CD4-positive, CD25-positive, alpha-beta regulatory T cell (primary cell): ENCODE results near the gene PAK1. TPM values are rescaled to one million over a fixed set of nuclear protein-coding genes. Genes with fewer than 3 reads are reported as not detected.

Experiments used
- ATAC-seq, 2 donors: fragments of 150-1000 bp; cut with Tn5 transposase; one replicate each; pipeline ENCODE4 v1.10.0; 2021; ENCODE audit warnings: low read depth in 2 of 2, moderate number of reproducible peaks in 2 of 2, moderate library complexity in 1 of 2
- DNase-seq, 3 donors: peaks; one replicate each; pipeline versions ENCODE4 v3.0.0 to v3.0.0-alpha.2; 2012 to 2022; ENCODE audit warnings: mixed read lengths in 1 of 3
- H3K27ac ChIP-seq: one replicate; pipeline ENCODE4 v1.7.0; 2013; ENCODE audit warnings: mild to moderate bottlenecking, low read length; ENCODE audit not compliant: insufficient read depth, poor library complexity, severe bottlenecking
- H3K27me3 ChIP-seq: one replicate; pipeline ENCODE4 v1.7.0; 2013; ENCODE audit warnings: low read length; ENCODE audit not compliant: control insufficient read depth, insufficient read depth
- H3K36me3 ChIP-seq: one replicate; pipeline ENCODE4 v1.7.0; 2013; ENCODE audit warnings: mild to moderate bottlenecking, low read length, moderate library complexity; ENCODE audit not compliant: control insufficient read depth, insufficient read depth
- H3K4me1 ChIP-seq: 2 replicates; pipeline ENCODE4 v1.7.0; 2013; ENCODE audit warnings: mild to moderate bottlenecking, low read length; ENCODE audit not compliant: insufficient read depth, control insufficient read depth, poor library complexity, severe bottlenecking
- H3K4me3 ChIP-seq: one replicate; pipeline ENCODE4 v1.7.0; 2013; ENCODE audit warnings: low read depth, mild to moderate bottlenecking, low read length, moderate library complexity
- H3K9me3 ChIP-seq, 2 experiments: 1 replicate in 1 of 2; 2 replicates in 1 of 2; pipeline ENCODE4 v1.7.0; 2013; ENCODE audit warnings: low read length in 2 of 2, mild to moderate bottlenecking in 1 of 2, moderate library complexity in 1 of 2; ENCODE audit not compliant: control insufficient read depth in 2 of 2
- H3K27ac Mint-ChIP-seq, 3 donors: one replicate each; pipeline ENCODE4 v1.8.0; 2020 to 2022; ENCODE audit warnings: mild to moderate bottlenecking in 3 of 3, mixed read lengths in 3 of 3, moderate library complexity in 2 of 3
- H3K27me3 Mint-ChIP-seq: one replicate; pipeline ENCODE4 v1.8.0; 2022; ENCODE audit warnings: mild to moderate bottlenecking, mixed read lengths
- H3K36me3 Mint-ChIP-seq: one replicate; pipeline ENCODE4 v1.8.0; 2020; ENCODE audit warnings: mixed read lengths
- H3K4me1 Mint-ChIP-seq, 4 donors: one replicate each; pipeline ENCODE4 v1.8.0; 2020 to 2022; ENCODE audit warnings: mixed read lengths in 4 of 4, mild to moderate bottlenecking in 1 of 4
- H3K4me3 Mint-ChIP-seq, 4 donors: one replicate each; pipeline ENCODE4 v1.8.0; 2020 to 2022; ENCODE audit warnings: mild to moderate bottlenecking in 4 of 4, mixed read lengths in 4 of 4, moderate library complexity in 3 of 4
- H3K9me3 Mint-ChIP-seq, 7 donors: one replicate each; pipeline ENCODE4 v1.8.0; 2020 to 2022; ENCODE audit warnings: mixed read lengths in 7 of 7, mild to moderate bottlenecking in 3 of 7, moderate library complexity in 2 of 7
- polyA plus RNA-seq, 4 donors: library from polyadenylated mRNA; unstranded; fragments of 300-500 nt; fragmentation: Illumina TruSeq; gene quantifications; one replicate each; pipeline ENCODE4 v1.2.3, GENCODE V29; 2021
- total RNA-seq: library from RNA; stranded (reverse); gene quantifications from one replicate; pipeline ENCODE4 v1.2.3, GENCODE V29; 2022

Gene PAK1
- total and polyA plus RNA-seq, 5 donors from 2014 or later = 8.0 to 15.3 (median 13.8) TPM

GRCh38 chr11:77278595-77279506 is 195.0 kb downstream of the PAK1 start:
- no peak overlapping the region for H3K27ac ChIP-seq
- no peak overlapping the region for H3K27ac Mint-ChIP-seq
- no peaks in the 10 kb centered on the region for H3K4me1 Mint-ChIP-seq
- no peaks in the 10 kb centered on the region for H3K36me3 ChIP-seq
- no peaks in the 10 kb centered on the region for H3K36me3 Mint-ChIP-seq
- peaks cover 9% of the 10 kb centered on the region for H3K27me3 ChIP-seq
- peaks cover 31% of the 10 kb centered on the region for H3K27me3 Mint-ChIP-seq
- ATAC-seq (no peak), DNase-seq (no peak)
- no peak overlapping the region for H3K4me3 ChIP-seq
- H3K9me3 ChIP-seq = no peaks in the 10 kb centered on the region
- H3K4me1 ChIP-seq = no peaks in the 10 kb centered on the region
- no peak overlapping the region for H3K4me3 Mint-ChIP-seq
- H3K9me3 Mint-ChIP-seq = no peaks in the 10 kb centered on the region

GRCh38 chr11:77276271-77276670 is 197.6 kb downstream of the PAK1 start:
- H3K27ac Mint-ChIP-seq = no peak overlapping the region
- no peak overlapping the region for H3K27ac ChIP-seq
- no peaks in the 10 kb centered on the region for H3K36me3 ChIP-seq
- H3K36me3 Mint-ChIP-seq = no peaks in the 10 kb centered on the region
- peaks cover 9% of the 10 kb centered on the region for H3K27me3 ChIP-seq
- DNase-seq (no peak), ATAC-seq (no peak)
- no peaks in the 10 kb centered on the region for H3K9me3 ChIP-seq
- H3K4me3 Mint-ChIP-seq = no peak overlapping the region
- no peaks in the 10 kb centered on the region for H3K4me1 ChIP-seq
- H3K4me1 Mint-ChIP-seq = no peaks in the 10 kb centered on the region
- H3K27me3 Mint-ChIP-seq = peaks cover 30% of the 10 kb centered on the region
- no peak overlapping the region for H3K4me3 ChIP-seq
- no peaks in the 10 kb centered on the region for H3K9me3 Mint-ChIP-seq

Other genes with a start within 250 kb of the PAK1 start
- gene GDPD4, start 172.4 kb downstream of the PAK1 start, total RNA-seq = not detected
- not detected for gene GDPD4, start 172.4 kb downstream of the PAK1 start, polyA plus RNA-seq
- gene AQP11, start 115.9 kb upstream of the PAK1 start, total RNA-seq = not detected
- gene AQP11, start 115.9 kb upstream of the PAK1 start, polyA plus RNA-seq = 1 to 10 TPM in 1 of 4 donors, under 1 TPM in 3; 0.32 to 1.1 (median 0.47) TPM
- 66.9 TPM for gene CLNS1A, start 163.7 kb upstream of the PAK1 start, total RNA-seq
- gene CLNS1A, start 163.7 kb upstream of the PAK1 start, polyA plus RNA-seq = 100 to 1,000 TPM in 3 of 4 donors, 10 to 100 TPM in 1; 92.2 to 131 (median 117) TPM